NCI-H2196 (cell line): ENCODE data around the gene FUT8.
"Not testable (repeated sequence)": the region's sequence is repeated elsewhere in the genome, so short reads cannot be mapped to it uniquely, and the experiment has no call there.

Source experiments
- DNase-seq: peaks from one replicate; lab custom pipeline; 2025; ENCODE audit not compliant: unreplicated experiment; lab: John Stamatoyannopoulos, UW

The FUT8 gene

DNA sequence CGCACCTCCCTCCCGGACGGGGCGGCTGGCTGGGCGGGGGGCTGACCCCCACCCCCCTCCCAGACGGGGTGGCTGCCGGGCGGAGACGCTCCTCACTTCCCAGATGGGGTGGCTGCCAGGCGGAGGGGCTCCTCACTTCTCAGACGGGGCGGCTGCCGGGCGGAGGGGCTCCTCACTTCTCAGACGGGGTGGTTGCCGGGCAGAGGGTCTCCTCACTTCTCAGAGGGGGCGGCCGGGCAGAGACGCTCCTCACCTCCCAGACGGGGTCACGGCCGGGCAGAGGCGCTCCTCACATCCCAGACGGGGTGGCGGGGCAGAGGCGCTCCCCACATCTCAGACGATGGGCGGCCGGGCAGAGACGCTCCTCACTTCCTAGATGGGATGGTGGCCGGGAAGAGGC is 280.0 kb downstream of the FUT8 start:
- not testable (repeated sequence) for DNase-seq

DNA sequence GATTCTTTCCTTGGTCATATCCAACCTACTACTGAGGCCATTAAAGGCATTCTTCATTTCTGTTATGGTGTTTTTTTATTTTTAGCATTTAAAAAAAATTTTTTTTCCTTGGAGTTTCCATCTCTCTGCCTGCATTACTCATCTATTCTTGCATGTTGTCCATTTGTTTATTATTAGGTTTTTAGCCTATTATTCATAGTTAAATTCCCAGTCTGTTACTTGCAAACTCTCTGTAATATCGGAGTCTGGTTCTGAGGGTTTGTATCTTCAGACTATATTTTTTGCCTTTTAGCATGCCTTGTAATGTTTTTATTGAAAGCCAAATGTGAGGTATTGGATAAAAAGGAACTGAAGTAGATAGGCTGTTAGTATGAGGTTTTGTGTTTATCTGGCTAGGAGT is 284.3 kb downstream of the FUT8 start:
- no peak for DNase-seq

DNA sequence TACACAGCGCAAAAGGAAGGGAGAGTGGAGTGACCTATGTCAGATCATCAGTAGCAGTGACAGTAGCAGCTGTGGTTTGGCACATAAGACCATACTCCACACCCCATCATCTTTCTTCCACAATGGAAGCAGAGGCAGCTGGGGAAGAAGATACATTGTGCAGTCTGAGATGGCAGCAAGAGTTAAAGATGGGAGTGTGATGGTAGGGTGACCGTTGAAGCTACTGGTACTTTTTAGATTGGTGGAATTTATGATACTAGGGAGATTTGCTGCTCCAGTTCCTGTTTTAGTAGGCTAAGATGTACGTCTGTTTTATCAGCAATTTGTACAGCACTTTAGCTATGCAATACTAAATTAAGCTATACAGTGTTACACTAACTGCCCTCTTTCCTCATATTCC is 291.0 kb downstream of the FUT8 start:
- no peak for DNase-seq

DNA sequence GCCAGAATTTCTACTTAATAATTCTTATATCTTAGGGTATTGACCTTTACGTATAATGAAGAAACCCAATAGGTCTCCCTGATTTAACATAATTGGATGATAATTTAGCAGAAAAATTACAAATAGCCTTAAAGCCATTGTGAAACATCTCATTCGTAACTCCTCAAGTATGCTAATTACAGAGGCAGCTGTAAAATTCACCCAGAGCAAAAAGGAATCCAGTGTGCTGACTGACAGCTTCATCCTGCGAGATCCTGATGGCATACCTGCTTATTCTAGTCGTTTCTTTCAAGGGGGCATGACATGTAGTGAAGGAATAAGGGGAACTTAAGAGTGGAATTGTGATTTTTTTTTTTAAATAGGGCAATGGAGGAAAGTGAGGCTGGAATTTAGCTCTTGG is 291.5 kb downstream of the FUT8 start:
- no peak for DNase-seq

DNA sequence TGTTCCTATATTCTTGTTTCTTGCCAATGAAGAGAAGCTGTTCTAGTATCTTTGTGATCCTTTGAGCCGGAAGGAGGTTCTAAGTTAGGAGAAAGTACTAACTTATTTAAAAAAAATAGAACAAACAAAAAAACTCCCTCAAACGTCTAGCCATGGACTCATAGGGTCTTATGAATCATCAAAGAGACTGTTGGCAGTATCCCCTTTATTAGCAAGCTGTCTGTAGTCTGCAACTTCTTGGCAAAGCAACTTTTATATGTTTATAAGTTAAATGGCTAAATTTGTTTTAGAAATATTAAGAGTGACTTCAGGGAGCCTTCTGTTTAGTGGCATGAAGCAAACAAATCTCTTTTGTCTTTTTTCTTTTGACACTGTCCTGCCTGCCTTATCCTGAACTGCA is 291.9 kb downstream of the FUT8 start:
- no peak for DNase-seq

DNA sequence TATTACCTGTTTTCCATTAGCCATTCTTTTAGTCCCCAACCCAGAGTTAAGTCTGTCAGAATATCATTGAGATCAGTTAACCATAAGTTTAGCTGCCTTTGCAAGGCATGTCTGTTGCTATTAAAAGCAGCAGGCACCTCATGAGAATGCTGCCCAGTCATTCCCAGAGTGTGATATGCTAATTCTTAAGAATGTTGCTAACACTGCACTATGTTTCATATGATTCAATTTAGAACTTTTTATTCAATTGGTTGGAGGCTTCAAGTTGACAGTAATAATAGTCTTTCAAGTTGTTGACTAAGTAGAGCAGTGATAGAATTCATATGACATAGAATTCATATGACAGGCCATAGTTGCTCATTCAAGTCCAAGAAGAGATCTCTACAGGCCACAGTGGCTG is 292.3 kb downstream of the FUT8 start:
- DNase-seq, result no peak

DNA sequence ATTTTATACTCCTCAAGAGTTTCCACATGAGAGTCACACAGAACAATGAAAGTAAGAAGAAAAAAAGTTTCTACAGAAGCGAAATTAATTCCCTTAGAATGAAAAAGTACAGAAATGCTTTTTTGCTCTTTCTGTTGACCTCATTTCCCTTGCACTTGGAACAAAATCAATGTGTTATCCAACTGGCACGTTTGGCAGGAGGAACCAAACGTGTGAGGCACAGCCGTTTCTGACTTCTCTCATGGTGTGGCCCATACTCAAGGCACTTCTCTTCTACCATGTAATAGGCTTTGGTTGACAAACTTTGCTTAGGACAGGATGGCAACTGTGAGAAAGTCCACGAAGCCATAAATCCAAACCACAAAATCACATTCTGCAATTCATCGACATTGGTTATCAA is 297.0 kb downstream of the FUT8 start:
- no peak for DNase-seq

DNA sequence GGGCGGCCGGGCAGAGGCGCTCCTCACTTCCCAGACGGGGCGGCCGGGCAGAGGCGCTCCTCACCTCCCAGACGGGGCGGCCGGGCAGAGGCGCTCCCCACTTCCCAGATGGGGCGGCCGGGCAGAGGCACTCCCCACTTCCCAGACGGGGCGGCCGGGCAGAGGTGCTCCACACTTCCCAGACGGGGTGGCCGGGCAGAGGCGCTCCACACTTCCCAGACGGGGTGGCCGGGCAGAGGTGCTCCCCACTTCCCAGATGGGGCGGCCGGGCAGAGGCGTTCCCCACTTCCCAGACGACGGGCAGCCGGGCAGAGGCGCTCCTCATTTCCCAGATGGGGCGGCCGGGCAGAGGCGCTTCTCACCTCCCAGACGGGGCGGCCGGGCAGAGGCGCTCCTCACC is 304.3 kb downstream of the FUT8 start:
- DNase-seq, result not testable (repeated sequence)

DNA sequence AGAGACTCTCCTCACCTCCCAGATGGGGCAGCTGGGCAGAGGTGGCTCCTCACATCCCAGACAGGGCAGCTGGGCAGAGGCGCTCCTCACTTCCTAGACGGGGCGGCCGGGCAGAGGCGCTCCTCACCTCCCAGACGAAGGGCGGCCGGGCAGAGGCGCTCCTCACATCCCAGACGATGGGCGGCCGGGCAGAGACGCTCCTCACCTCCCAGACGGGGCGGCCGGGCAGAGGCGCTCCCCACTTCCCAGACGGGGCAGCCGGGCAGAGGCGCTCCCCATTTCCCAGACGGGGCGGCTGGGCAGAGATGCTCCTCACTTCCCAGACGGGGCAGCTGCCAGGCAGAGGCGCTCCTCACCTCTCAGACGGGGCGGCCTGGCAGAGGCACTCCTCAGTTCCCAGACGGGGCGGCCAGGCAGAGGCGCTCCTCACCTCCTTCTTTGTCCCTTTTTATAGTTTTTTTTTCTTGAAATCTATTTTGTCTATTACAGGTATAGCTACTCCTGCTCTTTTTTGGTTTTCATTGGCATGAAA is 304.9 kb downstream of the FUT8 start:
- not testable (repeated sequence) for DNase-seq

DNA sequence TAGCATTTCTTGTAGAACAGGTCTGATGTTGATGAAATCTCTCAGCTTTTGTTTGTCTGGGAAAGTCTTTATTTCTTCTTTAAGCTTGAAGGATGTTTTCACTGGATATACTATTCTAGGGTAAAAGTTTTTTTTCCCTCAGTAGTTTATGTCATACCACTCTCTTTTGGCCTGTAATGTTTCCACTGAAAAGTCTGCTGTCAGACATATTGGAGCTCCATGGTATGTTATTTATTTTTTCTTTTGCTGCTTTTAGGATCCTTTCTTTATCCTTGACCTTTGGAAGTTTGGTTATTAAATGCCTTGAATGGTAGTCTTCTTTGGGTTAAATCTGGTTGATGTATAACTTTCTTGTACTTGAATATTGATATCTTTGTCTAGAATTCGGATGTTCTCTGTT is 306.1 kb downstream of the FUT8 start:
- no peak for DNase-seq

DNA sequence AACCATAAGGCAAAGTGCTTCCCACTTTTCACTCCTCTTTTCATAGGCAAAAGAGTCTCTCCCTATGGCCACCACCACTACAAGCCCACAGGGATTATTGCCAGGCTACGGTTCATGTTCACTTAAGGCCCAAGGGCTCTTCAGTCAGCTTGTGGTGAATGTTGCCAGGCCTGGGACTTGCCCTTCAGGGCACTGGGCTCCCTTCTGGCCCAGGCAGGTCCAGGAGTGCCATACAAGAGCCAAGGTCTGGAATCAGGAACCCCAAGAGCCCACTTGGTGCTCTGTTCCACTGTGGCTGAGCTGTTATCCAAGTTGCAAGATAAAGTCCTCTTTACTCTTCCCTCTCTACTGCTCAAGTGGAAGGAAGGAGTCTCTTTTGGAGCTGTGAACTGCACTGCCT is 307.6 kb downstream of the FUT8 start:
- no peak for DNase-seq

DNA sequence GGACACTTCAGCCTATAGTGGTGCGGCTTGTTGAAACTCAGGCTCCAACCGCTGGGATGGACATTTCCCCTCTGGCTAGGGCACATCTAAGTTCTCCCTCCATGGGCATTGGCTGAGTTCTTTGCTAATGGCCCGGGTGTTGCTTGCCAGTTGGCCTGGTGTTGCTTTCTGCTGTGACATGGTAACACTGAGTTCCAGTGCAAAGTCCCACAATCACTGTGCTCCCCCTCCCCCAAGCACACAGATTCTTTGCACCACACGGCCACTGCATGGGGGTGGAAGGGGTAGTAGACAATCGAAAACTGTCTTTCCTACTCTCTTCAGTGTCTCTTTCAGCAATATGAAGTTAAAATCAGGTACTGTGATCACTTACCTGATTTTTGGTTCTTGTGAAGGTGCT is 308.2 kb downstream of the FUT8 start:
- DNase-seq, result no peak

DNA sequence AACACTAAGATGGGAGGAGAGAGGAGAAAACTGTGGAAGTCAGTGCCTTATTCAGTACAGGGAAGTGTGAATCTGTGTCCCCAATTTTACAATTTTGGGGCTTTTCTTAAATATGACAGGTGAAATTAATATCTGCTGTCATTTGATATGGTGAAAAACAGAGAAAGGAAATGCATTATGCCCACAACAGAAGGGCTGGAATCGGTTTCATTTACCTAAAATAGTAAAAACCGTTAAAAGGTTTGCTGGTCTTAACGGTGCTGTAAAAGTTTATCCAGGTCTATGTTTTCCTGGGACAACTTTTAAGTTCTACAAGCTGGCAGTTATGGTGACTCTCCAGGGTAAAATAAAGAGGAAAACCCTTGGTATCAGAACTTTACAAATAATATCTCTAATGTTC is 310.8 kb downstream of the FUT8 start:
- no peak for DNase-seq

DNA sequence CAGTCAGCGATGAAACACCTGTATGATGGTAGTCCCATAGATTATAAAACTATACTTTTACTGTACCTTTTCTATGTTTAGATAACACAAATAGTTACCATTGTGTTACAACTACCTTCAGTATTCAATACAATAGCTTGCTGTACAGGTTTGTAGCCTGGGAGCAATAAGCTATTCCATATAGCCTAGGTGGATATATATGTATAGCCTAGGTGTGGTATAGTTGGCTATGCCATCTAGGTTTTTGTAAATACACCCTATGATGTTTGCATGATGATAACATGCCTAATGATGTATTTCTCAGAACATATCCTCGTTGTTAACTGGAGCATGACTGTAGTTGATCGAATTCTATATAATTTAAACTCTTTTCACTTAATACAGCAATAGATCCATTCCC is 316.1 kb downstream of the FUT8 start:
- DNase-seq, result no peak

DNA sequence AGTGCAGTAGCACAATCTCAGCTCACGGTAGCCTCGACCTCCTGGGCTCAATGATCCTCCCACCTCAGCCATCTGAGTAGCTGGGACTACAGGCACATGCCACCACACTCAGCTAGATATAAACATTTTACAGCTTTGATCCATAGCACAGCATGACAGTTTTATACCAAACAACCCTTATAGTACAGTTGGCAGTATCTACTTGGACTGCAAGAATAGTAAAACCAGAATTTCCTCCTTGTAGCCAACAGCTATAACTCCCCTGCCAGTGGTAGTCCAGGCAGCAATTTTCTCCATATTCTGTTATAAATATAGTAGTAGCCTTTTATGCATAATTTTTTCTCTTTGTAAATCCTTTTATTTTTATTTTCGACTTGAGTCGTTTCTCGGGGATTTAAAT is 317.0 kb downstream of the FUT8 start:
- no peak for DNase-seq

DNA sequence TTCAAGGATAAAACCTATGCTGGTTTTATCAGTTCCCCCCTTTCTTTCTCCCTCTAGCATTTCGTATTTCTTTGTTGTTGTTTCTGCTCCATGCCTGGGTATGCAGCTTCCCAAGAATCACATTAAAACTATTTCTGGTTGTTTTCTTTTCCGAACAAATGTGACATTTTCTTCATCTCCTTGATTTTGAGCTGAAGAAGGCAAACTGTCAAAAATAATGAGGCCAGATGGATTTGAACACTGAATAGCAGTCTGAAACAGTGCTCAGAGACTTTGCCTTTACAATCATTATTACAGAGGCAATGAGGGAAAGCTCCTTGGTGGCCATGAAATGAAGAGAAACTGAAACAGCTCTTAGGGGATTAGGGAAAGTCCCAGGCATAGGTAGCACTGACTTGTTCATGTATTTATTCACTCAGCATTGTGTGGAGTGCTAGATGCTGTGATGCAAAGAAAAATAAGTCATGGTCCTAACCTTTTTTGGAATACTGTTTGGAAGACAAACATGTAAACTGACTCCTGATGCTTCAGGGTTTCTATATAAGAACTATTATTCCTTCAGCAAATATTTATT is 319.5 kb downstream of the FUT8 start:
- DNase-seq, result no peak

DNA sequence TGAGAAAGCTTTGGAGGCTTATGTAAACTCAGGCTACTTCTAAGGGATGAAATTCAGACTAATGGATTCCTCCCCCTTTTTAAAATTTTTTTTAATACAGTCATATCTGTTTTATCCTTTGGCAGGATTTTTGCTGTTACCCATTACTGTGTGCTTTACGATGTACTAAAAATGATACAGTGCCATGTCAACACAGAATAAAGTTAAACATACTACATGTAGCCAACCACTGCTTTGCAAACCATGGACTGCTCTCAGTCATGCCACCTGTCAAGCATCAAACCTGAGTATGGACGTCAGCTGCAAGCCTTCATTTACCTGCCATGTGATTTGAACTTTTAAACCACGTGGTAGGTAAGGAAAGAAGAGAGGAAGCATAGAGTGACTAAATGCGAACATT is 325.8 kb downstream of the FUT8 start:
- DNase-seq, result no peak

DNA sequence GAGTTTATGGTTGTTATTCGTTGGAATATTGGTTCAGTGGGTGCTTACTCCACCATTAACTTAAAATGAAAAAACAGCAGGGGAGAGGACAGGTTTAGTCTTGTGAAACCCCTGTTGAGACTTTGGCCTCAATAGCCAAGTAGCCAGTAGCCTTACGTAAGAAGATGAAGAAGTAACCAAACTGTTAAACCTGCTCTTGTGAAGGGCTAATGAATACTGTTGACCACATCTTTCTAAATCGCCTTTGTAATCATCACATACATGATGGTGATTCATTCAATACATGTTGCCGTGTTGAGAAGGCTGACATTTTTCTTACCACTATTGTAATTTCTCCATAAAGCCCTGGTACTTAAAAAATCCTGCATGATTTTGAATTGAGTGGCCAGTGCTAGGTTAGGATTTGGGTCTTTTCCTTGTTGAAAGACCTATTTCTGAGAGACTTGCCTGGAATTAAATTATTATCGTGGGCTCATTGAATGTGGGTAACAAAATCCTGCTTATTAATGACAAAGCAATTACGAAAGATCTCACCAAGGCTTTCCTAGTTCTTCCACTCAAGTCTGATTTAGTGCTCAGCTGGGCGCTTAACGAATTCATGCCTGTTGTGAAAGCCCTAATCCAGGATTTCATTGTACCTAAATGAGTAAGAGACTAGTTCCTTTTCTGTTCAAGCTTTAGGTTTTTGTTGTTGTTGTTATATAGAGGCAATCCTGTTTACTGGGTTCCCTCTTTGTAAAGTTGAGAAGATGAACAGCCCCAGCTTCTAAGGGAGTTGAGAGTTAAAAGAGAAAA is 333.1 kb downstream of the FUT8 start:
- no peak for DNase-seq

DNA sequence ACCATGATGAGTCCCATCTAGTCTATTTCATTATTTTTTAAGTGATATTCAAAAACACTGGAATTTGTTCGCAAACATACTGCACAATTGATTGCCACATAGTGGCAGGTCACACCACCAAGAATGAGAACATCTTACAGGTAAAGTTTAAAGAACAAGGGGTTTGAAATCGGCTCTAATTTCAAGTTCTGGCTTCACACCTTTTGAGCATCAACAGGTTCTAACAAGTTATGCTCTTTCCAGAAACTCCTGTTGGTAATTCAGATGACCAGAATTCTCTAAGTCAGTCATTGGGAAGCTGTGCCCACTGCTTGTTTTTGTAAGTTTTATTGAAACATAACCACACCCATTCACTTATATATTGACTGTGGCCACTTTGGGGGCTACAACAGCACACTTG is 336.3 kb downstream of the FUT8 start:
- no peak for DNase-seq

DNA sequence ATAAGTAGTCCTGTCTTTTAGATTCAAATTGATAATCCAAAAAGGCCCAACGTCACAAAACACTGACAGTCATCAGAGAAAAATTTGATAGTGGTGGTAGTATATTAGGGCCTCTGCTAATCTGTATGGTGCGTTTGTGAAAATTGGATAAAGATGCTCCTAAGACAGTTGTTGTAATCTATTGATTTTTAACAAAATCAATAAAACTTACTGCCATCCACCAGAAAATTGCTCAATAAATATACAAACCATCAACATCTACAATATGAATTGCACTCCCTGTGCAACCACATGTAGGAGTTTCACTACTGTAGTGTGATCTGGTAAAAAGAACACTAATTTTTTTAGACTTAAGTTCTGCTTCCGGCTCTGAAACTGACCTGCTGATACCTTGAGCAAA is 336.8 kb downstream of the FUT8 start:
- DNase-seq, result no peak

DNA sequence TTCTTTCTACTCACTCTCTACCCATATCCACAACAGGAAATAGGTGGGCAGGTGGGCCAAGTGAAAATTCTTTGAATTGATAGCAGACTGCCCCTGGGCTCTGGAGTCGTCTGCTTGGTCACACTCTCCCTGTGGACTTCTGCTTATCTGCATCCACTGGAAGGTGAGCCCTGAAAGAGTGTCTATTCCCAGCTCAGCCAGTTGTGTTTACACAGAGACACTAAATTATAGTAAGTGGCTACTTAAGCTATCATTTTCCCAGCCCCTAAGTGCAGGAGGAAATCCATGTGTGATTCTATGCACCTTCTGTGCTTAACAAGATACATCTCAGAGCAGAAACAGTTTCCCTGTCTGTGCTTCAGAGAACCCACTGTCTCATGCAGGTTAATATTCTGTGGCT is 338.4 kb downstream of the FUT8 start:
- DNase-seq, result peak; percentile 35

DNA sequence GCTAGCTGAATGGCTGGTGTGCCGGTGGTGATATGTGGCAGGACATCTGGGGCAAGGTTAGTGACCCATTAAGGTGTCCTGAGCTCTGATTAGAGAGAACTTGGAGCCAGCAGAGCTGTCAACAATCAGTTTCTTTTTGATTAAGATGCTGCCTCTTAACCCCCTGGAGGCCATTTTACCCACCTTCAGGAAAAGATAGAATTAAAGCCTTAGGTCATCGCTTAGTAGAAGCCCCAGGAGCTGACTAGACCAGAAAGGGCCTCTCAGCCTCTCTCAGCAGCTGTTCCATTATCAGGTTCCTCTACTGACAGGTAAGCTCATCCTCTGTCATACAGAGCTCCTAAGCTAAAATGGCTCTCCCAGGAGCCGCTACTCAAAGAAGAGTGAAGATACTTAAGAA is 339.0 kb downstream of the FUT8 start:
- no peak for DNase-seq

DNA sequence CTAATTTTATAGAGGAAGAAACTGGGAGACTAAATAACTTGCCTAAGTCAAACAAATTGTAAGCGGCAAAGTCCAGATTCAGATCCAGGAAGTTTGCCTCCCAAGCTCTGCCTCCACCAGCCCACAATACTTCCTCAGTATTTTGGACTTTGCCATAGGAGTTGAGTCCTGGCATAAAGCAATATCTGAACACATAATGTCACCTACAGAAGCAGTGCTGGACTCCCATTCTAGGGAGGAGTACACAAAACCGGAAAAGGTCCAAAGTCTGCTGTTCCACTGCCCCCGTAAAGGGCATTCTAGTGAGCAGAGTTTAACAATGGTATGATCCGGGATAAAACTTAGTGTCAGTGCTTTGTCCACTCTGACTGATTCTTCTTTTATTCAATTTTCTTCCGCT is 340.5 kb downstream of the FUT8 start:
- no peak for DNase-seq
